Measurements from ENCODE around the gene ZNF639.

Gene ZNF639

GRCh38 chr3:179309225-179310078 is 13.4 kb upstream of the ZNF639 start:
- DNase-seq (ENCODE audit: low spot score) = no peak

DNA sequence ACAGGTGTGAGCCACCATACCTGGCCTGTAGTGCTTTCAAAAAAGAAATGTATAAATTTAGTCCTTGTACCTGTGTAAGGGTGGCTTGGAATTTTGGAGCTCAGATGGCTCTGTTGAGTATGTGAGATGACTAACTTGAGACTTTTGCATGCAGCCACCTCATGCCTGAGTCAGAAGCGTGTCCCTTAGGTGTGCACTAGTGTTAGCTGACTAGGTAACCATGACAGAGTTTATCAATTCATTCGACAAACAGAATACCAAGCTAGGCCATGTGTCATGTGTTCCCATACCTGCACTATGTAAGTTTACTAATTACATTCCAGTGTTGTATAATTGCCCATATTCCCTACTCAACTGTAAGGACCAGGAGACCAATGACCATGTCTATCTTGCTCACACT is 4.0 kb upstream of the ZNF639 start:
- DNase-seq (ENCODE audit: low spot score) = no peak

GRCh38 chr3:179321668-179322285 is 1.1 kb upstream of the ZNF639 start:
- DNase-seq (ENCODE audit: low spot score) = no peak

- DNase-seq (ENCODE audit: low spot score) = peak; percentile 82
These were observed 623 bp downstream of the ZNF639 start for GRCh38 chr3:179323197-179324110.

DNA sequence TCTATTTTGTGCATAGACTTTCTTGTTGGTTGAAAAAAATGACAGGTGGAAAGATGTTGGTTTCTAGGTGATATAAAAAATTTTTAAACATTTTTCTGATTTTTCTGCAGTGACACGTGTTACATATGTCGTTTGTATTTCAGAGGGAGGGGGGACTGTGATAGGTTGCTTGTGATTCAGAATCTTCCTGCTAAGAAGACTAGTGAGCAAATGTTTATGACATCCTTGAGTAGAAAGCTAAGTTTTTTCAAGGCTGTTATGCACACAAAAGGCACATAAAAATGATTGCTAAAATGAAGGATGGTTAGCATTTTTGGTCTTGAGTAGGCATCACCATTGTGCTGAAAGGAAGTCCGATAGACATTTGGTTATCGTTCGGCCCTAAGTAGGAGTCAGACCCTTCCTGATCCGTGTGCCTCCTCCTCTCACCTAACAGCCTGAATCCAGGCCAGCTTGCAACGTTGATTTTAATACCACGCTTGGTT is 1.5 kb downstream of the ZNF639 start:
- no peak for DNase-seq (ENCODE audit: low spot score)

DNA sequence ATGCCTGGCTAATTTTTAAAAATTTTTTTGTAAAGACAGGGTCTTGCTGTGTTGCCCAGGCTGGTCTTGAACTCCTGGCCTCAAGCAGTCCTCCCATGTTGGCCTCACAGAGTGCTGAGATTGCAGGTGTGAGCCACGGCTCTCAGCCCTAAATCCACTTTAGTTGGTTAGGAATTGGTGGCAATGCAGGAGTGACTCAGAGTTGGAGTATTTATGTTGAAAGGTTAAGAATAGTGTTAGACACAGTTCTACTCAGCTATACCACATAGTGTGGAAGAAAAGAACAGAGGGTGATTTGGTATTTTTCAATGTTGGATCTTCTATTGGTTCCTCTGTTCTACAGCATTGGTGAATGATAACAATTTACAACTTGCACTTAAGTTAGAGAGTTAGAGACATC is 7.6 kb downstream of the ZNF639 start:
- DNase-seq (ENCODE audit: low spot score) = no peak

DNA sequence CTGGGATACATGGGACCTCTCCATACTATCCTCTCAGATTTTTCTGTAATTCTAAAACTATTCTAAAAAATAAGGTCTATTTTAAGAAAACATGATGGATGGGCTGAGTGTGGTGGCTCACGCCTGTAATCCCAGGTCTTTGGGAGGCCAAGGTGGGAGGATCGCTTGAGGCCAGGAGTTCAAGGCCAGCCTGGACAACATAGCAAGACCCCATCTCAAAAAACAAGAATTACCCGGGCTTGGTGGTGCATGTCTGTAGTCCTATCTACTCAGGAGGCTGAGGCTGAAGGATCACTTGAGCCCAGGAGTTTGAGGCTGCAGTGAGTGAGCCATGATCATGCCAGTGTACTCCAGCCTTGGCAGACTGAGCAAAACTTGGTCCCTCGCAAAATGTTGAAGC is 9.4 kb downstream of the ZNF639 start:
- DNase-seq (ENCODE audit: low spot score) = no peak

GRCh38 chr3:179333084-179333483 is 10.3 kb downstream of the ZNF639 start:
- no peak for DNase-seq (ENCODE audit: low spot score)

- no peak for DNase-seq (ENCODE audit: low spot score)
These were observed 13.6 kb downstream of the ZNF639 start for GRCh38 chr3:179336345-179336929.

DNA sequence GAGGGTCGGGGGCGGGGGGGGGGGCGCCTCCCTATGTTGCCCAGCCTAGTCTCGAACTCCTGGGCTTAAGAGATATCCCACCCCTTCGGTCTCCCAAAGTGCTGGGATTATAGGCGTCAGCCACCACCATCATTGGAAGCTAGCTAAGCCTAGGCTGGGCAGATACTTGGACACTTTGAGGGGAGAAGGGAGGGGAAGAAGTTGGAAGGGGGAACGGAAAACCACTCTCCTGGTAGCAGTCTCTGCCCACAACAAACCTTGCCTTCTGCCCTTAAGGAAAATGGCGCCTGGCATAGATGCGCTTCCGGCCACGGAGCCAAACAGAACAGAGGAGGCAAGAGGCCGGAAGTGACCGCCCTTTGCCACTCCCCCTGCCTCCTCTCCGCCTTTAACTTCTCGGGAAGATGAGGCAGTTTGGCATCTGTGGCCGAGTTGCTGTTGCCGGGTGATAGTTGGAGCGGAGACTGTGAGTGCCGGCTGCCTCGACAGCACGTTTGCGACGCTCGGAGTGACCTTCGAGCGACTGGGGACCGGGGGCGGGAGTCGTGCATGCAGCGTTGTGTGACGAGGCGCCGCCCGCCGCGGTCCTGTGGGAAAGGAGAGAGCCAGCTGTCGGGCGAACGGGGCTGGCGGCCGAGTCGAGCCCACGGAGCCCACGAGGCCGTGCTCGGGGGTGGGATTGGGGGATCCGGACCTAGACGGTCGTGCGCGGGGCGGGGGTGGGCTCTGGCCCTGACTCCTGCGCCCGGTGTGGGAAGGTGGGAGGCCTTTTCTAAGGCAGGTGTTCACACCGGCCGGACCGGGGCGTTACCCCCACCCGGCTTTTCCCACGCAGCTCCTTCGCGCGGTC is 24.7 kb downstream of the ZNF639 start, which contains the start of gene MFN1:
TSS of gene MFN1 (plus strand) at position 365 of the 850 bp plus-strand sequence. CDS start 1,143 bp downstream, outside the sequence.
- peak; percentile 88 for DNase-seq (ENCODE audit: low spot score)

GRCh38 chr3:179348325-179349013 is 25.6 kb downstream of the ZNF639 start:
- no peak for DNase-seq (ENCODE audit: low spot score)

GRCh38 chr3:179355996-179356395 is 33.2 kb downstream of the ZNF639 start:
- no peak for DNase-seq (ENCODE audit: low spot score)

- no peak for DNase-seq (ENCODE audit: low spot score)
These were observed 40.5 kb downstream of the ZNF639 start for GRCh38 chr3:179363332-179363731.

GRCh38 chr3:179369621-179370020 is 46.8 kb downstream of the ZNF639 start:
- DNase-seq (ENCODE audit: low spot score) = no peak

DNA sequence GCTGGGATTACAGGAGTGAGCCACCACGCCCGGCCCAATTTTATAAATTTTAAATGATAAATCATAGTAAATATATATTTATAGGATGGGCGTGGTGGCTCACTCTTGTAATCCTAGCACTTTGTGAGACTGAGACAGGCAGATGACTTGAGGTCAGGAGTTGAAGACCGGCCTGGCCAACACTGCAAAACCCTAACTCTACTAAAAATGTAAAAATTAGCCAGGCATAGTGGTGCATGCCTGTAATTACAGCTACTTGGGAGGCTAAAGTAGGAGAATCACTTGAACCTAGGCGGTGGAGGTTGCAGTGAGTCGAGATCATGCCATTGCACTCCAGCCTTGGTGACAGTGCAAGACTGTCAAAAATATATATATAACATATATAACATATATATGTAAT is 51.1 kb downstream of the ZNF639 start:
- DNase-seq (ENCODE audit: low spot score) = no peak

DNA sequence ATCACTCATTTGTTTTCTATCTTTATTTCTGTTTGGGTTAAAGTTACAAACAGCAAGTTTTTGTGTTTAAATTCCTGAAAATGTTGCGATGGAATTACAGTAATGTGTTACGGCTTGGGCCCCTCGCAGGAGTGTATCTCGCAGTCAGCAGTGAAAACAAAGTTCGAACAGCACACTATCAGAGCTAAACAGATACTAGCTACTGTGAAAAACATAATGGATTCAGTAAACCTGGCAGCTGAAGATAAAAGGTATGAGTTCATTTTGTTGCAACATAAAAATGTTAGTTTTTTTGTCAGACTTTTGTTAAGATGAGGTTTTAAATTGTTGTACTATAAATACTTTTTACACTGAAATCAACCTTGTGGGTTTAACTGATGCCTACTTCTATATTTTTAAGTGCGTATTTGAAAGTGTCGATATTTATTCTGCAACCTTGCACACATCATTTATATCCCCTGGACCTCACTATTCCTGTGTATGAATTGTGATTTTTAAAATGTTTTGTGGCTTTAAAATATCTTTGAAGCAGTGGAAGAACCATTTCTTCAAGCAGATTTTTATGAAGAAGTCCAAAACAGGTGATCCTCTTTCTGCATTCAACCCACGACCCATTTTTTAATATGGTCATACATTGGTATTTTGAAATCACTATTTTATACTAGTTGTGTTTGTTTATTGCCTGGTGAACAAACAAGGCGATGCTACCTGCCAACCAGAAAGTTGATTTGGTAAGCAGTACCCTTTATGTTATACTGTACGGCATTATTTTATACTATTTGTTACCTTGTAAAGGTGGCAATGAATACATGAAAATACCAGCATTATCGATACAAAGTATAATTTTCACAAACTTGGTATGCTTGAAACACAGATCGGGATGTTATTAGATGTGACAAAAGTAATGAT is 52.5 kb downstream of the ZNF639 start:
- DNase-seq (ENCODE audit: low spot score) = no peak

- DNase-seq (ENCODE audit: low spot score) = no peak
These were observed 53.6 kb downstream of the ZNF639 start for GRCh38 chr3:179376474-179376873.
